ENCODE data around the gene IFNAR1.
"Not testable (repeated sequence)": the region's sequence is repeated elsewhere in the genome, so short reads cannot be mapped to it uniquely, and the experiment has no call there.

Gene IFNAR1

GRCh38 chr21:33350676-33351075 is 25.9 kb downstream of the IFNAR1 start:
- no peak for DNase-seq

- no peak for DNase-seq
Observed at GRCh38 chr21:33355355-33355754, 30.6 kb downstream of the IFNAR1 start.

GRCh38 chr21:33355996-33356395 is 31.2 kb downstream of the IFNAR1 start:
- no peak for DNase-seq

GRCh38 chr21:33357177-33357576 is 32.4 kb downstream of the IFNAR1 start:
- DNase-seq, result no peak

- DNase-seq, result no peak
Observed at GRCh38 chr21:33359446-33359845, 34.7 kb downstream of the IFNAR1 start.

- no peak for DNase-seq
Observed at GRCh38 chr21:33360281-33360680, 35.5 kb downstream of the IFNAR1 start.

- DNase-seq, result peak; percentile 85
Observed at GRCh38 chr21:33360881-33361602, 36.3 kb downstream of the IFNAR1 start.

GRCh38 chr21:33362044-33362555 is 37.3 kb downstream of the IFNAR1 start:
- peak; percentile 84 for DNase-seq

- DNase-seq, result not testable (repeated sequence)
Observed at GRCh38 chr21:33363911-33364609, 39.3 kb downstream of the IFNAR1 start.

- DNase-seq, result no peak
Observed at GRCh38 chr21:33364830-33365229, 40.1 kb downstream of the IFNAR1 start.

GRCh38 chr21:33367309-33367973 is 42.7 kb downstream of the IFNAR1 start:
- DNase-seq, result no peak

- DNase-seq, result no peak
Observed at GRCh38 chr21:33368124-33368523, 43.4 kb downstream of the IFNAR1 start.

- DNase-seq, result no peak
Observed at GRCh38 chr21:33368576-33368975, 43.8 kb downstream of the IFNAR1 start.

GRCh38 chr21:33369586-33369985 is 44.8 kb downstream of the IFNAR1 start:
- no peak for DNase-seq

GRCh38 chr21:33370305-33370704 is 45.5 kb downstream of the IFNAR1 start:
- no peak for DNase-seq

GRCh38 chr21:33371366-33371765 is 46.6 kb downstream of the IFNAR1 start:
- DNase-seq, result no peak

GRCh38 chr21:33372582-33372981 is 47.8 kb downstream of the IFNAR1 start:
- DNase-seq, result no peak

- no peak for DNase-seq
Observed at GRCh38 chr21:33373451-33373850, 48.7 kb downstream of the IFNAR1 start.

GRCh38 chr21:33374080-33374449 is 49.3 kb downstream of the IFNAR1 start:
- DNase-seq, result no peak

GRCh38 chr21:33374450-33375096 is 49.8 kb downstream of the IFNAR1 start:
- DNase-seq, result peak; percentile 72

- DNase-seq, result no peak
Observed at GRCh38 chr21:33375101-33375644, 50.4 kb downstream of the IFNAR1 start.

- DNase-seq, result no peak
Observed at GRCh38 chr21:33377221-33377920, 52.6 kb downstream of the IFNAR1 start.
